ENCODE results near the gene ABLIM2.

The ABLIM2 gene

GRCh38 chr4:8008391-8008790 is 150.2 kb downstream of the ABLIM2 start:
- DNase-seq (ENCODE audit: low read depth in 2 of 3, low spot score in 2 of 3) = no peak

- DNase-seq (ENCODE audit: low read depth in 2 of 3, low spot score in 2 of 3) = no peak
Measured at GRCh38 chr4:8007581-8007980, 151.0 kb downstream of the ABLIM2 start.

- no peak for DNase-seq (ENCODE audit: low read depth in 2 of 3, low spot score in 2 of 3)
Measured at GRCh38 chr4:8006471-8006870, 152.1 kb downstream of the ABLIM2 start.

- DNase-seq (ENCODE audit: low read depth in 2 of 3, low spot score in 2 of 3) = no peak
Measured at GRCh38 chr4:8005814-8006215, 152.8 kb downstream of the ABLIM2 start.

- DNase-seq (ENCODE audit: low read depth in 2 of 3, low spot score in 2 of 3) = no peak
Measured at GRCh38 chr4:8005033-8005808, 153.4 kb downstream of the ABLIM2 start.

GRCh38 chr4:8004066-8004465 is 154.5 kb downstream of the ABLIM2 start:
- DNase-seq (ENCODE audit: low read depth in 2 of 3, low spot score in 2 of 3) = no peak

- DNase-seq (ENCODE audit: low read depth in 2 of 3, low spot score in 2 of 3) = no peak
Measured at GRCh38 chr4:8002525-8003309, 155.9 kb downstream of the ABLIM2 start.

GRCh38 chr4:8001564-8002355 is 156.9 kb downstream of the ABLIM2 start:
- no peak for DNase-seq (ENCODE audit: low read depth in 2 of 3, low spot score in 2 of 3)

- no peak for DNase-seq (ENCODE audit: low read depth in 2 of 3, low spot score in 2 of 3)
Measured at GRCh38 chr4:8000721-8001491, 157.7 kb downstream of the ABLIM2 start.

- no peak for DNase-seq (ENCODE audit: low read depth in 2 of 3, low spot score in 2 of 3)
Measured at GRCh38 chr4:8000247-8000646, 158.4 kb downstream of the ABLIM2 start.

- no peak for DNase-seq (ENCODE audit: low read depth in 2 of 3, low spot score in 2 of 3)
Measured at GRCh38 chr4:7999695-8000094, 158.9 kb downstream of the ABLIM2 start.

- no peak for DNase-seq (ENCODE audit: low read depth in 2 of 3, low spot score in 2 of 3)
Measured at GRCh38 chr4:7999279-7999678, 159.3 kb downstream of the ABLIM2 start.

GRCh38 chr4:7998447-7998846 is 160.2 kb downstream of the ABLIM2 start:
- DNase-seq (ENCODE audit: low read depth in 2 of 3, low spot score in 2 of 3) = no peak

GRCh38 chr4:7995866-7996265 is 162.7 kb downstream of the ABLIM2 start:
- no peak for DNase-seq (ENCODE audit: low read depth in 2 of 3, low spot score in 2 of 3)

GRCh38 chr4:7995135-7995534 is 163.5 kb downstream of the ABLIM2 start:
- DNase-seq (ENCODE audit: low read depth in 2 of 3, low spot score in 2 of 3) = no peak

- no peak for DNase-seq (ENCODE audit: low read depth in 2 of 3, low spot score in 2 of 3)
Measured at GRCh38 chr4:7993671-7994070, 164.9 kb downstream of the ABLIM2 start.

- no peak for DNase-seq (ENCODE audit: low read depth in 2 of 3, low spot score in 2 of 3)
Measured at GRCh38 chr4:7992846-7993245, 165.8 kb downstream of the ABLIM2 start.

- DNase-seq (ENCODE audit: low read depth in 2 of 3, low spot score in 2 of 3) = no peak
Measured at GRCh38 chr4:7990807-7991459, 167.7 kb downstream of the ABLIM2 start.

- no peak for DNase-seq (ENCODE audit: low read depth in 2 of 3, low spot score in 2 of 3)
Measured at GRCh38 chr4:7989654-7990053, 169.0 kb downstream of the ABLIM2 start.

- DNase-seq (ENCODE audit: low read depth in 2 of 3, low spot score in 2 of 3) = no peak
Measured at GRCh38 chr4:7988437-7988836, 170.2 kb downstream of the ABLIM2 start.

Data from activated CD8-positive, alpha-beta memory T cell treated with anti-CD3 and anti-CD28 coated beads for 48 hours (primary cell).